Measurements from ENCODE around the gene BTBD16.

The BTBD16 gene

GRCh38 chr10:122308417-122309141 lies 37.5 kb downstream of the BTBD16 start:
- Histone ChIP-seq H3K27me3 (ENCODE audit: control insufficient read depth, insufficient read depth, low read length) (no peaks in the 10 kb centered on the region), H3K4me3 (ENCODE audit: low read length) (no peak overlapping the region), H3K9ac (ENCODE audit: low read length) (no peak overlapping the region), H3K9me3 (ENCODE audit: control insufficient read depth, low read depth, low read length) (no peaks in the 10 kb centered on the region), H3K36me3 (ENCODE audit: control insufficient read depth, low read depth, low read length) (no peaks in the 10 kb centered on the region), H3K4me1 (ENCODE audit: control insufficient read depth, low read depth, low read length) (no peaks in the 10 kb centered on the region), H3K27ac (ENCODE audit: low read length) (no peak overlapping the region)

- no peaks in the 10 kb centered on the region for H3K4me1 ChIP-seq (ENCODE audit: control insufficient read depth, low read depth, low read length)
- H3K9ac ChIP-seq (ENCODE audit: low read length): no peak overlapping the region
- H3K36me3 ChIP-seq (ENCODE audit: control insufficient read depth, low read depth, low read length): no peaks in the 10 kb centered on the region
- H3K4me3 ChIP-seq (ENCODE audit: low read length): no peak overlapping the region
- H3K27me3 ChIP-seq (ENCODE audit: control insufficient read depth, insufficient read depth, low read length): no peaks in the 10 kb centered on the region
- H3K27ac ChIP-seq (ENCODE audit: low read length): no peak overlapping the region
- no peaks in the 10 kb centered on the region for H3K9me3 ChIP-seq (ENCODE audit: control insufficient read depth, low read depth, low read length)
These were observed 39.4 kb downstream of the BTBD16 start for GRCh38 chr10:122310311-122311050.

GRCh38 chr10:122311051-122311410 lies 39.9 kb downstream of the BTBD16 start:
- H3K9me3 ChIP-seq (ENCODE audit: control insufficient read depth, low read depth, low read length): no peaks in the 10 kb centered on the region
- H3K27ac ChIP-seq (ENCODE audit: low read length): no peak overlapping the region

GRCh38 chr10:122311716-122312115 lies 40.6 kb downstream of the BTBD16 start:
- no peaks in the 10 kb centered on the region for H3K4me1 ChIP-seq (ENCODE audit: control insufficient read depth, low read depth, low read length)
- H3K9ac ChIP-seq (ENCODE audit: low read length): no peak overlapping the region
- no peak overlapping the region for H3K27ac ChIP-seq (ENCODE audit: low read length)
- H3K27me3 ChIP-seq (ENCODE audit: control insufficient read depth, insufficient read depth, low read length): no peaks in the 10 kb centered on the region
- no peaks in the 10 kb centered on the region for H3K36me3 ChIP-seq (ENCODE audit: control insufficient read depth, low read depth, low read length)
- no peak overlapping the region for H3K4me3 ChIP-seq (ENCODE audit: low read length)
- no peaks in the 10 kb centered on the region for H3K9me3 ChIP-seq (ENCODE audit: control insufficient read depth, low read depth, low read length)

More at GRCh38 chr10:122311051-122311410, 39.9 kb downstream of the BTBD16 start:
- H3K4me1 ChIP-seq (ENCODE audit: control insufficient read depth, low read depth, low read length): no peaks in the 10 kb centered on the region
- H3K27me3 ChIP-seq (ENCODE audit: control insufficient read depth, insufficient read depth, low read length): no peaks in the 10 kb centered on the region
- H3K9ac ChIP-seq (ENCODE audit: low read length): no peak overlapping the region
- H3K36me3 ChIP-seq (ENCODE audit: control insufficient read depth, low read depth, low read length): no peaks in the 10 kb centered on the region
- no peak overlapping the region for H3K4me3 ChIP-seq (ENCODE audit: low read length)

- peaks cover 5% of the 10 kb centered on the region for H3K9me3 ChIP-seq (ENCODE audit: control insufficient read depth, low read depth, low read length)
- H3K4me1 ChIP-seq (ENCODE audit: control insufficient read depth, low read depth, low read length): no peaks in the 10 kb centered on the region
- H3K27ac ChIP-seq (ENCODE audit: low read length): no peak overlapping the region
- no peaks in the 10 kb centered on the region for H3K27me3 ChIP-seq (ENCODE audit: control insufficient read depth, insufficient read depth, low read length)
- H3K4me3 ChIP-seq (ENCODE audit: low read length): no peak overlapping the region
- no peak overlapping the region for H3K9ac ChIP-seq (ENCODE audit: low read length)
- H3K36me3 ChIP-seq (ENCODE audit: control insufficient read depth, low read depth, low read length): no peaks in the 10 kb centered on the region
These were observed 45.3 kb downstream of the BTBD16 start for GRCh38 chr10:122316224-122316884.

- Histone ChIP-seq H3K27me3 (ENCODE audit: control insufficient read depth, insufficient read depth, low read length) (no peaks in the 10 kb centered on the region), H3K9me3 (ENCODE audit: control insufficient read depth, low read depth, low read length) (peaks cover 5% of the 10 kb centered on the region), H3K4me3 (ENCODE audit: low read length) (no peak overlapping the region), H3K27ac (ENCODE audit: low read length) (no peak overlapping the region), H3K9ac (ENCODE audit: low read length) (no peak overlapping the region), H3K4me1 (ENCODE audit: control insufficient read depth, low read depth, low read length) (no peaks in the 10 kb centered on the region), H3K36me3 (ENCODE audit: control insufficient read depth, low read depth, low read length) (no peaks in the 10 kb centered on the region)
These were observed 50.9 kb downstream of the BTBD16 start for GRCh38 chr10:122321960-122322359.

- Histone ChIP-seq H3K4me3 (ENCODE audit: low read length) (no peak overlapping the region), H3K27me3 (ENCODE audit: control insufficient read depth, insufficient read depth, low read length) (no peaks in the 10 kb centered on the region), H3K9me3 (ENCODE audit: control insufficient read depth, low read depth, low read length) (peaks cover 5% of the 10 kb centered on the region), H3K9ac (ENCODE audit: low read length) (no peak overlapping the region), H3K27ac (ENCODE audit: low read length) (no peak overlapping the region), H3K4me1 (ENCODE audit: control insufficient read depth, low read depth, low read length) (no peaks in the 10 kb centered on the region), H3K36me3 (ENCODE audit: control insufficient read depth, low read depth, low read length) (no peaks in the 10 kb centered on the region)
These were observed 52.1 kb downstream of the BTBD16 start for GRCh38 chr10:122323189-122323588.

GRCh38 chr10:122323941-122324675 lies 53.0 kb downstream of the BTBD16 start:
- Histone ChIP-seq H3K27ac (ENCODE audit: low read length) (no peak overlapping the region), H3K4me3 (ENCODE audit: low read length) (no peak overlapping the region), H3K27me3 (ENCODE audit: control insufficient read depth, insufficient read depth, low read length) (no peaks in the 10 kb centered on the region), H3K9ac (ENCODE audit: low read length) (no peak overlapping the region), H3K9me3 (ENCODE audit: control insufficient read depth, low read depth, low read length) (peaks cover 5% of the 10 kb centered on the region), H3K4me1 (ENCODE audit: control insufficient read depth, low read depth, low read length) (no peaks in the 10 kb centered on the region), H3K36me3 (ENCODE audit: control insufficient read depth, low read depth, low read length) (no peaks in the 10 kb centered on the region)

- H3K9me3 ChIP-seq (ENCODE audit: control insufficient read depth, low read depth, low read length): peaks cover 2% of the 10 kb centered on the region
These were observed 54.1 kb downstream of the BTBD16 start for GRCh38 chr10:122325235-122325634.

GRCh38 chr10:122326385-122326784 lies 55.3 kb downstream of the BTBD16 start:
- Histone ChIP-seq H3K9ac (ENCODE audit: low read length) (no peak overlapping the region), H3K27ac (ENCODE audit: low read length) (no peak overlapping the region), H3K36me3 (ENCODE audit: control insufficient read depth, low read depth, low read length) (no peaks in the 10 kb centered on the region), H3K4me3 (ENCODE audit: low read length) (no peak overlapping the region), H3K9me3 (ENCODE audit: control insufficient read depth, low read depth, low read length) (no peaks in the 10 kb centered on the region), H3K4me1 (ENCODE audit: control insufficient read depth, low read depth, low read length) (peaks cover 6% of the 10 kb centered on the region), H3K27me3 (ENCODE audit: control insufficient read depth, insufficient read depth, low read length) (no peaks in the 10 kb centered on the region)

More at GRCh38 chr10:122325235-122325634, 54.1 kb downstream of the BTBD16 start:
- Histone ChIP-seq H3K27me3 (ENCODE audit: control insufficient read depth, insufficient read depth, low read length) (no peaks in the 10 kb centered on the region), H3K36me3 (ENCODE audit: control insufficient read depth, low read depth, low read length) (no peaks in the 10 kb centered on the region), H3K27ac (ENCODE audit: low read length) (no peak overlapping the region), H3K4me1 (ENCODE audit: control insufficient read depth, low read depth, low read length) (peaks cover 6% of the 10 kb centered on the region), H3K9ac (ENCODE audit: low read length) (no peak overlapping the region), H3K4me3 (ENCODE audit: low read length) (no peak overlapping the region)

- H3K9ac ChIP-seq (ENCODE audit: low read length): no peak overlapping the region
- peaks cover 6% of the 10 kb centered on the region for H3K4me1 ChIP-seq (ENCODE audit: control insufficient read depth, low read depth, low read length)
- H3K27me3 ChIP-seq (ENCODE audit: control insufficient read depth, insufficient read depth, low read length): no peaks in the 10 kb centered on the region
- no peak overlapping the region for H3K4me3 ChIP-seq (ENCODE audit: low read length)
- no peak overlapping the region for H3K27ac ChIP-seq (ENCODE audit: low read length)
- H3K36me3 ChIP-seq (ENCODE audit: control insufficient read depth, low read depth, low read length): no peaks in the 10 kb centered on the region
- H3K9me3 ChIP-seq (ENCODE audit: control insufficient read depth, low read depth, low read length): no peaks in the 10 kb centered on the region
These were observed 55.7 kb downstream of the BTBD16 start for GRCh38 chr10:122326806-122327205.
